Measurements from ENCODE around the gene IGFBP7.

Gene IGFBP7

DNA sequence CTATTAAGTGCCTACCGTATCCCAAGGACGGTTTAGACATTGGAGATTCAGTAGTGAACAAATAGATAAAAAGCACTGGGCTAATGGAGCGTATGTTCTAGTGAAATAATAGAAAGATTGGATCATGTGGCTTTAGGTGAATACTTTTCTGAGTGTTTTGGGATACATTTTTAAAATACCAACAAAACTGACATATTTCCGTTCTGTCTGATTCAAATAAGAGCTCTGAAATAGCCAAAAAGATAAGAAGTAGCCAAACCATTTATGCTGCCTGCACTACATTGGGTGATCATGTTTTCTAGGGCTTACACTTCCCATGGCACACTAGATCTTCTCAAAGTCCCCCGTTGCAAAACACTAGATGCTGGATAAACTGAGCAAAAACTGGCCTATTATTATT, 14.2 kb downstream of the IGFBP7 start:
- no peak for DNase-seq (ENCODE audit: low read depth in 3 of 3)

GRCh38 chr4:57095245-57095644, 14.9 kb downstream of the IGFBP7 start:
- no peak for DNase-seq (ENCODE audit: low read depth in 3 of 3)

GRCh38 chr4:57094832-57095223, 15.4 kb downstream of the IGFBP7 start:
- DNase-seq (ENCODE audit: low read depth in 3 of 3): no peak

- DNase-seq (ENCODE audit: low read depth in 3 of 3): no peak
Measured at GRCh38 chr4:57093845-57094831, 16.0 kb downstream of the IGFBP7 start.

GRCh38 chr4:57091657-57092162, 18.5 kb downstream of the IGFBP7 start:
- no peak for DNase-seq (ENCODE audit: low read depth in 3 of 3)

- DNase-seq (ENCODE audit: low read depth in 3 of 3): no peak
Measured at GRCh38 chr4:57090079-57090478, 20.1 kb downstream of the IGFBP7 start.

GRCh38 chr4:57089549-57089948, 20.6 kb downstream of the IGFBP7 start:
- no peak for DNase-seq (ENCODE audit: low read depth in 3 of 3)

- no peak for DNase-seq (ENCODE audit: low read depth in 3 of 3)
Measured at GRCh38 chr4:57086031-57086723, 24.0 kb downstream of the IGFBP7 start.

DNA sequence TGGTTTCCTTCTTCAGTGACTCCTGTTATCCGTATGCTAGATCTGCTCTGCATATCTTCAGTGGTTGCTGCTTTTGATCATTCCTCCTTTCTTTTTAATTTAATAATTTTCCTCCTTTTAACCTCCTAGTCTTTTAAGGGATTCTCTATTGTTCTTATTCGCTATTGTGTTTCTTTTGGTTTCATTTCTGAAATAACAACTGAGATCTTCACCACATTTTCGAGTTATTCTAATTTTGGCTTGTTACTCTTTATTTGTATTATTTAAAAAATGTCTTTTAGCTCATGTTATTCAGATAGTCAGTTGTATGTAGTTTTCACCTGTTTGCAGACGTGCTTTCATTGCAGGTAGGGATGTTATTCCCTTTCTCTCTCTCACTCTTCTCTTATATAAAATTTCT, 24.9 kb downstream of the IGFBP7 start:
- no peak for DNase-seq (ENCODE audit: low read depth in 3 of 3)

GRCh38 chr4:57084360-57084759, 25.8 kb downstream of the IGFBP7 start:
- DNase-seq (ENCODE audit: low read depth in 3 of 3): no peak

- no peak for DNase-seq (ENCODE audit: low read depth in 3 of 3)
Measured at GRCh38 chr4:57083090-57083489, 27.1 kb downstream of the IGFBP7 start.

- no peak for DNase-seq (ENCODE audit: low read depth in 3 of 3)
Measured at GRCh38 chr4:57081651-57082621, 28.2 kb downstream of the IGFBP7 start.

GRCh38 chr4:57080781-57081650, 29.2 kb downstream of the IGFBP7 start:
- no peak for DNase-seq (ENCODE audit: low read depth in 3 of 3)

- DNase-seq (ENCODE audit: low read depth in 3 of 3): no peak
Measured at GRCh38 chr4:57078685-57079521, 31.3 kb downstream of the IGFBP7 start.

GRCh38 chr4:57077550-57078343, 32.4 kb downstream of the IGFBP7 start:
- DNase-seq (ENCODE audit: low read depth in 3 of 3): no peak

GRCh38 chr4:57076646-57077045, 33.5 kb downstream of the IGFBP7 start:
- no peak for DNase-seq (ENCODE audit: low read depth in 3 of 3)

DNA sequence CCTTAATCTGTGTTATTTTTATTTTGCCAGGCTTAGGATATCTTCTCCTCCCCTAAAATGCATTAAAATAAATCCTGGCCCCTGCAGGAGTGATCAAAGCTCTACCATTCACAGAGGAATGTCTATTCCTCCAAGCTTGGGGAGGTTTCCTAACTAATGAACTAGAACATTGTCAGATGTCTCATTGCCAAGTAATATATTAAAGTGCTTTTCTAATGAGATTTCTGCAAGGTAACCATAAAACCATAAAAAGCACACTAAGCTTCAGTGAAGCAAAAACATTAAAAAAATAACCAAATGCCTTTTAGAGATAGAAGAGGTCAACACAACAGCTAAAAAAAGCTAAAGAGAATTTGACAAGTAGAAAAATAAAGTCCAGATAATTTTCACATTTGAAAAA, 34.8 kb downstream of the IGFBP7 start:
- no peak for DNase-seq (ENCODE audit: low read depth in 3 of 3)

DNA sequence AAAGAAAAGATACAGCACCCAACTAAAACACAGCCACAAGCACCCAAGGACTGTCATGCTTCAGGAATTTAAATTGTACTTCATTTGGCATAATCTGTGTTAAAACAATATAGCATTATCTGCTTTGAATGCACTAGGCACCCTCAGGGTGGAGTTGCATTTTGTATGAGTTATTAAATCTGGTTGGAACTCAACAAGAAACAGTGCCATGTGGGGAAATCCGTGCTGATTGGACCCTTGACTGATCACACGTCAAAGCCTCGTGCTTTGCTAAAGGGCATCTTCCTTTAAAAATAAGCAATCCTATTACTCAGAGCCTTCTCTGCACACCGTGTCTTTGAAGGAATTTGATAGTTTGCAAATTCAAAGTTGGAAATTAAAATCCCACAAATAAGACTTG, 35.4 kb downstream of the IGFBP7 start:
- no peak for DNase-seq (ENCODE audit: low read depth in 3 of 3)

- DNase-seq (ENCODE audit: low read depth in 3 of 3): no peak
Measured at GRCh38 chr4:57073559-57073958, 36.6 kb downstream of the IGFBP7 start.

Data from stimulated activated CD4-positive, alpha-beta T cell treated with anti-CD3 and anti-CD28 coated beads, TNF-alpha, amount 100 ng/mL, for 24 hours (primary cell).